NCI-H446 treated with DMSO at 0.1 percent for 48 hours (cell line): Measurements from ENCODE around the gene IZUMO2.
"Not testable (repeated sequence)": the region's sequence is repeated elsewhere in the genome, so short reads cannot be mapped to it uniquely, and the experiment has no call there.

Experiments
- DNase-seq: peaks from one replicate; lab custom pipeline; 2025; lab: John Stamatoyannopoulos, UW

Gene IZUMO2

GRCh38 chr19:50135856-50136602 lies 27.1 kb downstream of the IZUMO2 start:
- DNase-seq, result not testable (repeated sequence)

GRCh38 chr19:50134777-50135719 lies 28.0 kb downstream of the IZUMO2 start:
- not testable (repeated sequence) for DNase-seq

- not testable (repeated sequence) for DNase-seq
Measured at GRCh38 chr19:50133518-50134492, 29.3 kb downstream of the IZUMO2 start.

GRCh38 chr19:50104012-50104411 lies 59.1 kb downstream of the IZUMO2 start:
- not testable (repeated sequence) for DNase-seq

GRCh38 chr19:50103405-50103804 lies 59.7 kb downstream of the IZUMO2 start:
- not testable (repeated sequence) for DNase-seq
